Measurements from ENCODE around the gene EVL.
A peak's percentile ranks its signal among the peaks of the same experiment; 100 is the strongest.

Gene EVL

GRCh38 chr14:100078997-100079725 is 13.9 kb downstream of the EVL start:
- TF ChIP-seq BACH2 (CRISPR knock-in tag; IDR thresholded peaks at IDR 0.05; ENCODE audit: borderline replicate concordance) (no peak), CSDC2 (CRISPR knock-in tag; IDR thresholded peaks at IDR 0.05) (no peak), CSRNP3 (CRISPR knock-in tag; IDR thresholded peaks at IDR 0.05) (no peak), ZFP30 (CRISPR knock-in tag; IDR thresholded peaks at IDR 0.05) (no peak), RARB (CRISPR knock-in tag; IDR thresholded peaks at IDR 0.05) (no peak), TOX (CRISPR knock-in tag; IDR thresholded peaks at IDR 0.05; ENCODE audit: borderline replicate concordance) (no peak), SNAI2 (CRISPR knock-in tag; IDR thresholded peaks at IDR 0.05) (no peak), PATZ1 (CRISPR knock-in tag; IDR thresholded peaks at IDR 0.05; ENCODE audit: borderline replicate concordance) (no peak), ZNF70 (CRISPR knock-in tag; IDR thresholded peaks at IDR 0.05) (no peak), PPARA (CRISPR knock-in tag; IDR thresholded peaks at IDR 0.05; ENCODE audit: borderline replicate concordance) (no peak), ESRRG (CRISPR knock-in tag; IDR thresholded peaks at IDR 0.05) (no peak), ZFP3 (CRISPR knock-in tag; IDR thresholded peaks at IDR 0.05) (no peak), TSHZ2 (CRISPR knock-in tag; IDR thresholded peaks at IDR 0.05) (no peak)
- peak; percentile 81 for ATAC-seq

GRCh38 chr14:100079726-100080005 is 14.4 kb downstream of the EVL start:
- no peak for ATAC-seq
- TF ChIP-seq ARNTL (CRISPR knock-in tag; IDR thresholded peaks at IDR 0.05; ENCODE audit: borderline replicate concordance, low read depth) (no peak), SNAI2 (CRISPR knock-in tag; IDR thresholded peaks at IDR 0.05) (no peak), PPARA (CRISPR knock-in tag; IDR thresholded peaks at IDR 0.05; ENCODE audit: borderline replicate concordance) (no peak), TCF4 (CRISPR knock-in tag; IDR thresholded peaks at IDR 0.05; ENCODE audit: borderline replicate concordance) (no peak), GLIS3 (CRISPR knock-in tag; IDR thresholded peaks at IDR 0.05) (no peak), CREB5 (CRISPR knock-in tag; IDR thresholded peaks at IDR 0.05; ENCODE audit: low read depth) (no peak), ZFP30 (CRISPR knock-in tag; IDR thresholded peaks at IDR 0.05) (no peak), POU6F1 (CRISPR knock-in tag; IDR thresholded peaks at IDR 0.05; ENCODE audit: borderline replicate concordance, low read depth) (no peak), TSHZ2 (CRISPR knock-in tag; IDR thresholded peaks at IDR 0.05) (no peak), RARB (CRISPR knock-in tag; IDR thresholded peaks at IDR 0.05) (no peak), ZNF8 (CRISPR knock-in tag; IDR thresholded peaks at IDR 0.05) (no peak), BACH2 (CRISPR knock-in tag; IDR thresholded peaks at IDR 0.05; ENCODE audit: borderline replicate concordance) (no peak), OSR1 (CRISPR knock-in tag; IDR thresholded peaks at IDR 0.05) (no peak)

Data from SK-N-SH treated with all-trans-retinoic acid at 6 μM for 48 hours (cell line).